A549 (cell line): ENCODE data around the gene HAAO. TPM values are rescaled to one million over a fixed set of nuclear protein-coding genes. Genes with fewer than 3 reads are reported as not detected.

Source experiments
- ATAC-seq, 2 experiments: fragments of 200-7000 bp in 1 of 2; fragments of >200 bp in 1 of 2; cut with Nextera tagmentation in 1 of 2; cut with Tn5 transposase in 1 of 2; 3 replicates each; pipeline versions ENCODE4 v1.8.0 to v1.9.1; 2018 to 2020; ENCODE audit warnings: mild to moderate bottlenecking in 1 of 2, moderate library complexity in 1 of 2
- CTCF ChIA-PET: fragments of 300-600 bp; sonication (Branson Sonifier 250); formaldehyde crosslinking; extraction: SDS; loops from one replicate; lab custom pipeline; 2021; ENCODE audit warnings: antibody characterized with exemption, inconsistent platforms; lab: Yijun Ruan, JAX
- POLR2A ChIA-PET: fragments of 350-600 bp; formaldehyde crosslinking; extraction: SDS; loops from one replicate; lab custom pipeline; 2021; ENCODE audit warnings: antibody characterized with exemption, inconsistent platforms; lab: Yijun Ruan, JAX
- DNase-seq, 2 experiments: peaks; one replicate each; pipeline versions ENCODE4 v3.0.0 to v3.0.0-alpha.2; 2011 to 2016; ENCODE audit warnings: low read depth in 1 of 2, low spot score in 1 of 2
- FAIRE-seq: peaks from 2 replicates; lab custom pipeline; 2011; peaks lifted over from hg19 to GRCh38; lab: Jason Lieb, UNC
- H3K27ac ChIP-seq, 2 experiments: fragments of >200 bp; sonication (Bioruptor Twin); formaldehyde crosslinking; 3 replicates each; pipeline ENCODE4 v1.5.1; 2016 to 2017
- H3K4me1 ChIP-seq: fragments of >200 bp; sonication (Bioruptor Twin); formaldehyde crosslinking; 3 replicates; pipeline ENCODE4 v1.6.1; 2016
- H3K4me2 ChIP-seq: fragments of >200 bp; sonication (Bioruptor Twin); formaldehyde crosslinking; 3 replicates; pipeline ENCODE4 v1.6.1; 2016
- H3K4me3 ChIP-seq: fragments of >200 bp; sonication (Bioruptor Twin); formaldehyde crosslinking; 3 replicates; pipeline ENCODE4 v1.5.1; 2016
- H3K9me3 ChIP-seq: fragments of >200 bp; sonication (Bioruptor Twin); formaldehyde crosslinking; 3 replicates; pipeline ENCODE4 v1.6.1; 2016
- BCL3 ChIP-seq: fragments of >200 bp; sonication (Bioruptor Twin); formaldehyde crosslinking; IDR thresholded peaks from 3 replicates; pipeline ENCODE4 v1.6.1; 2016
- CHD2 ChIP-seq: fragments of 150-350 bp; IDR thresholded peaks from 2 replicates; pipeline ENCODE4 v1.6.1; 2014; ENCODE audit warnings: low read length; ENCODE audit not compliant: partially characterized antibody
- E2F6 ChIP-seq: IDR thresholded peaks from 2 replicates; pipeline ENCODE4 v1.6.1; 2012; ENCODE audit warnings: low read depth, borderline replicate concordance
- HEYL ChIP-seq: fragments of 250-450 bp; sonication (Bioruptor Pico); IDR thresholded peaks from 2 replicates; pipeline ENCODE4 v1.8.0; 2021; ENCODE audit warnings: mild to moderate bottlenecking, moderate library complexity
- JUN ChIP-seq, 2 experiments: fragments of >200 bp; sonication (Bioruptor Twin); formaldehyde crosslinking; IDR thresholded peaks; 2 replicates in 1 of 2; 3 replicates in 1 of 2; pipeline ENCODE4 v1.6.1; 2016 to 2017
- JUNB ChIP-seq: fragments of >200 bp; sonication (Bioruptor Twin); formaldehyde crosslinking; IDR thresholded peaks from 2 replicates; pipeline ENCODE4 v1.6.1; 2016
- KDM5A ChIP-seq: fragments of 200-600 bp; sonication (generic); IDR thresholded peaks from 2 replicates; pipeline ENCODE4 v1.6.1; 2016; ENCODE audit warnings: antibody characterized with exemption, mild to moderate bottlenecking
- MAFK ChIP-seq: fragments of 450-650 bp; IDR thresholded peaks from 2 replicates; pipeline ENCODE4 v1.6.1; 2014; ENCODE audit not compliant: partially characterized antibody
- MAX ChIP-seq: IDR thresholded peaks from 2 replicates; pipeline ENCODE4 v1.6.1; 2012
- MAZ ChIP-seq: fragments of 150-350 bp; IDR thresholded peaks from 2 replicates; pipeline ENCODE4 v1.6.1; 2014; ENCODE audit warnings: antibody characterized with exemption, low read depth, low read length, borderline replicate concordance
- NFE2L2 ChIP-seq: fragments of 150-350 bp; conservative IDR thresholded peaks from 2 replicates; pipeline ENCODE4 v1.6.1; 2014; ENCODE audit warnings: low read length
- PBX3 ChIP-seq: IDR thresholded peaks from 2 replicates; pipeline ENCODE4 v1.6.1; 2012
- RAD21 ChIP-seq, 2 experiments: fragments of >200 bp in 1 of 2; sonication (Bioruptor Twin) in 1 of 2; formaldehyde crosslinking in 1 of 2; IDR thresholded peaks in 1 of 2; conservative IDR thresholded peaks in 1 of 2; 2 replicates in 1 of 2; 3 replicates in 1 of 2; pipeline ENCODE4 v1.6.1; 2012 to 2018; ENCODE audit warnings: inconsistent platforms in 1 of 2
- SREBF2 ChIP-seq: fragments of 450-650 bp; IDR thresholded peaks from 2 replicates; pipeline ENCODE4 v1.6.1; 2014; ENCODE audit warnings: mild to moderate bottlenecking, moderate library complexity
- TFCP2L1 ChIP-seq: fragments of 250-450 bp; sonication (Bioruptor Pico); IDR thresholded peaks from 2 replicates; pipeline ENCODE4 v1.5.0; 2021; ENCODE audit warnings: mild to moderate bottlenecking
- ZNF302 ChIP-seq: fragments of 250-450 bp; sonication (Bioruptor Pico); IDR thresholded peaks from 2 replicates; pipeline ENCODE4 v1.9.0; 2021; ENCODE audit warnings: inconsistent platforms, mild to moderate bottlenecking, moderate library complexity
- WGBS: methylation state at CpG from one replicate; pipeline ENCODE4 v1.1.6; 2017; ENCODE audit errors: missing lambda C conversion rate; 5-methylcytosine and 5-hydroxymethylcytosine counted together
- polyA plus RNA-seq, 4 experiments: library from polyadenylated mRNA; depleted of rRNA in 3 of 4; stranded (reverse); fragments of >200 nt; fragmentation: RNase III in 1 of 4; extraction: RNeasy Plus Mini Kit Qiagen cat#74134 plus additional on column Dnase treatment in 1 of 4; gene quantifications; 2 replicates in 3 of 4; 3 replicates in 1 of 4; pipeline ENCODE4 v1.2.3, GENCODE V29; 2011 to 2017
- TF ChIP-seq, protein P1 (sequence below): fragments of 200-600 bp; sonication (generic); IDR thresholded peaks from 2 replicates; pipeline ENCODE4 v1.6.1; 2016; ENCODE audit warnings: antibody characterized with exemption, mild to moderate bottlenecking, moderate library complexity

The HAAO gene
- polyA plus RNA-seq, 2 of the 4 experiments (the other 2 are of a cell fraction): not detected

DNA sequence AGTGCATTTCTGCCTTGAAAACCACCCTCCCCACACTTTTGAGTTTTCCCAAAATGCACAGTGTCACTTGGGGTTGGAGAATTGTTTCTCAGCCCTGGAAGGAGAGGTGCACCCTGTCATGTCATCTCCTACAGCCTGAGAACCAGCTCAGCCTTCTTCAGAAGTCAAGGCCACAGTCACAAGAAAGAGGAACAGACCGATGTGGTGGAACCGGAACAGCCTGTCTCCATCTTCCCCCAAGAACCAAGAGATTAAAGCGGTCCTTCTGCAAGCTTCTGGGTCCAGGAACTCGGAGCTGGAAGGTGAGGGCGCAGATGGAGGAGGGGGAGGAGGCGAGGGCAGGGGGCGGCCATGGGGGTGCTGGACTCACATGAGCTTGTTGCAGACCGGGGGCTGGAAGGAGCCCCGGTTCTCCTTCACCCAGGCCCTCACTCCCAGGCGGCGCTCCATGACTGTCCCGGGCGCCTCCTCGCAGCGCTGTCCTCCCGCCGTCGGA lies 248 bp downstream of the HAAO start (continued):
- TF ChIP-seq, protein P1, sequence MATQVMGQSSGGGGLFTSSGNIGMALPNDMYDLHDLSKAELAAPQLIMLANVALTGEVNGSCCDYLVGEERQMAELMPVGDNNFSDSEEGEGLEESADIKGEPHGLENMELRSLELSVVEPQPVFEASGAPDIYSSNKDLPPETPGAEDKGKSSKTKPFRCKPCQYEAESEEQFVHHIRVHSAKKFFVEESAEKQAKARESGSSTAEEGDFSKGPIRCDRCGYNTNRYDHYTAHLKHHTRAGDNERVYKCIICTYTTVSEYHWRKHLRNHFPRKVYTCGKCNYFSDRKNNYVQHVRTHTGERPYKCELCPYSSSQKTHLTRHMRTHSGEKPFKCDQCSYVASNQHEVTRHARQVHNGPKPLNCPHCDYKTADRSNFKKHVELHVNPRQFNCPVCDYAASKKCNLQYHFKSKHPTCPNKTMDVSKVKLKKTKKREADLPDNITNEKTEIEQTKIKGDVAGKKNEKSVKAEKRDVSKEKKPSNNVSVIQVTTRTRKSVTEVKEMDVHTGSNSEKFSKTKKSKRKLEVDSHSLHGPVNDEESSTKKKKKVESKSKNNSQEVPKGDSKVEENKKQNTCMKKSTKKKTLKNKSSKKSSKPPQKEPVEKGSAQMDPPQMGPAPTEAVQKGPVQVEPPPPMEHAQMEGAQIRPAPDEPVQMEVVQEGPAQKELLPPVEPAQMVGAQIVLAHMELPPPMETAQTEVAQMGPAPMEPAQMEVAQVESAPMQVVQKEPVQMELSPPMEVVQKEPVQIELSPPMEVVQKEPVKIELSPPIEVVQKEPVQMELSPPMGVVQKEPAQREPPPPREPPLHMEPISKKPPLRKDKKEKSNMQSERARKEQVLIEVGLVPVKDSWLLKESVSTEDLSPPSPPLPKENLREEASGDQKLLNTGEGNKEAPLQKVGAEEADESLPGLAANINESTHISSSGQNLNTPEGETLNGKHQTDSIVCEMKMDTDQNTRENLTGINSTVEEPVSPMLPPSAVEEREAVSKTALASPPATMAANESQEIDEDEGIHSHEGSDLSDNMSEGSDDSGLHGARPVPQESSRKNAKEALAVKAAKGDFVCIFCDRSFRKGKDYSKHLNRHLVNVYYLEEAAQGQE: no peak

DNA sequence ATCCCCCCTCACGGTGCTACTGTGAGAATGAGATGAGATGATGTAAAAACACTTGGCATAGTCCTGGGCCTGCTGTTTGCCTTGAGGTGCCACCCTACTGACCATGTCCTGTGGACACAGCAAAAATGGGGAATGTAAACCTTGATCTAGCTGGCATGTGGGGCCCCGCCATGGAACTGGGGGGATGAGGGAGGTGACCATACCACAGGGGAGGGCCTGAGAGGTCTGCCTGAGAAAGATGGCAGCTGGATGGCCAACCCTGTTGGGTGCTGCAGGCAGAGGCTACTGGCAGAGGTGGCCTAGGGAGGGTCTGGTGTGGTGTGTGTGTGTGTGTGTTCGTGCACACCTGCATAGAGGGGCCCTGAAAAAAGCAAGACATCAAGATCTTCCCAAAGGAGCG lies 777 bp downstream of the HAAO start:
- ATAC-seq: no peak
- Histone ChIP-seq H3K4me2 (no peak overlapping the region), H3K27ac (no peak overlapping the region), H3K4me1 (peaks cover 7% of the 10 kb centered on the region; the same call in 2 of the 3 replicates), H3K9me3 (no peaks in the 10 kb centered on the region), H3K4me3 (no peak overlapping the region)
- ChIA-PET CTCF (no interaction called here), POLR2A (no interaction called here)
- no peak for DNase-seq
- 60% methylated on average over 4 of the region's 4 CpGs for WGBS
- FAIRE-seq: no peak
- no peak for TF ChIP-seq KDM5A
- no peak for TF ChIP-seq BCL3
- TF ChIP-seq, all 56 proteins: peak for 0

GRCh38 chr2:42789751-42790150 lies 2.6 kb downstream of the HAAO start:
- TF ChIP-seq E2F6: no peak
- TF ChIP-seq, protein P1: no peak
- TF ChIP-seq TFCP2L1 (CRISPR knock-in tag): no peak
- no peak for TF ChIP-seq MAX
- no peak for TF ChIP-seq RAD21 (conservative IDR thresholded peaks at IDR 0.05 in 1 of 2, IDR thresholded peaks at IDR 0.05 in 1 of 2)
- no peak for TF ChIP-seq SREBF2
- no peak for TF ChIP-seq HEYL (CRISPR knock-in tag)
- TF ChIP-seq PBX3: no peak
- no peak for TF ChIP-seq MAZ
- no peak for TF ChIP-seq NFE2L2
- no peak for TF ChIP-seq JUNB
- no peak for TF ChIP-seq JUN (IDR thresholded peaks at IDR 0.05)
- no peak for TF ChIP-seq ZNF302 (CRISPR knock-in tag)
- no peak for TF ChIP-seq CHD2
- TF ChIP-seq MAFK: no peak
- TF ChIP-seq, all 56 proteins: peak for 0
- ChIA-PET CTCF (no interaction called here), POLR2A (no interaction called here)

More at GRCh38 chr2:42789751-42790150, 2.6 kb downstream of the HAAO start:
- Histone ChIP-seq H3K9me3 (no peaks in the 10 kb centered on the region), H3K27ac (no peak overlapping the region), H3K4me1 (no peaks in the 10 kb centered on the region), H3K4me3 (no peak overlapping the region), H3K4me2 (no peak overlapping the region)
- 73% methylated on average over 2 of the region's 2 CpGs for WGBS
- ATAC-seq: no peak
- DNase-seq: no peak
- no peak for FAIRE-seq
